Left lung (tissue), 10 donors: ENCODE measurements around the gene GJC2. TPM values are rescaled to one million over a fixed set of nuclear protein-coding genes. Genes with fewer than 3 reads are reported as not detected.

Experiments used
- ATAC-seq: fragments of 200-7000 bp; cut with Tn5 transposase; one replicate; pipeline ENCODE4 v1.9.1; 2020; ENCODE audit warnings: moderate library complexity
- DNase-seq, 4 donors: peaks; one replicate each; pipeline ENCODE4 v3.0.0-alpha.2; 2013 to 2020
- H3K27ac ChIP-seq, 2 donors: fragments of 200-600 bp; sonication (generic) in 1 of 2; one replicate each; pipeline versions ENCODE4 v1.5.0 to v1.8.0; 2020 to 2021
- H3K27me3 ChIP-seq, 2 donors: fragments of 200-600 bp; sonication (generic) in 1 of 2; one replicate each; pipeline versions ENCODE4 v1.5.0 to v1.8.0; 2020 to 2021
- H3K36me3 ChIP-seq, 2 donors: fragments of 200-600 bp; sonication (generic) in 1 of 2; one replicate each; pipeline versions ENCODE4 v1.5.0 to v1.8.0; 2020 to 2021
- H3K4me1 ChIP-seq, 2 donors: fragments of 200-600 bp; one replicate each; pipeline ENCODE4 v1.8.0; 2021
- H3K4me3 ChIP-seq, 2 donors: fragments of 200-600 bp; sonication (generic) in 1 of 2; one replicate each; pipeline versions ENCODE4 v1.5.0 to v1.8.0; 2020 to 2021; ENCODE audit warnings: mild to moderate bottlenecking in 1 of 2
- H3K9me3 ChIP-seq, 2 donors: fragments of 200-600 bp; sonication (generic) in 1 of 2; one replicate each; pipeline versions ENCODE4 v1.5.0 to v1.8.0; 2020 to 2021
- intact Hi-C, 2 donors: fragments of 100-400 bp; cut with DNase I; formaldehyde crosslinking; loops; one replicate each; pipeline versions ENCODE4 v1.11.2 to v1.14.2; 2022
- polyA plus RNA-seq, 6 donors: library from polyadenylated mRNA; unstranded; fragments of 120-200 nt; gene quantifications; one replicate each; pipeline ENCODE4 v1.2.1, GENCODE V29; 2013; ENCODE audit not compliant: insufficient read length in 6 of 6
- total RNA-seq, 2 donors: library from RNA; stranded (reverse); fragmentation: NEBNext Ultra II Directional; extraction: Animal tissue kit (Norgen Biotek cat#: 25700); gene quantifications; one replicate each; pipeline ENCODE4 v1.2.1, GENCODE V29; 2021
- TF ChIP-seq, protein P1 (sequence below), 2 donors: fragments of 200-600 bp; sonication (generic) in 1 of 2; IDR thresholded peaks; one replicate each; pipeline versions ENCODE4 v1.5.0 to v1.8.0; 2021; ENCODE audit warnings: antibody characterized with exemption in 2 of 2
- donor health status: DM: no; HTN: yes; CAD: no.
- donor health status: DM: no; HTN: no; CAD: no.

The GJC2 gene
- total and polyA plus RNA-seq, 8 donors = 2.3 to 4.9 (median 3.1) TPM

DNA sequence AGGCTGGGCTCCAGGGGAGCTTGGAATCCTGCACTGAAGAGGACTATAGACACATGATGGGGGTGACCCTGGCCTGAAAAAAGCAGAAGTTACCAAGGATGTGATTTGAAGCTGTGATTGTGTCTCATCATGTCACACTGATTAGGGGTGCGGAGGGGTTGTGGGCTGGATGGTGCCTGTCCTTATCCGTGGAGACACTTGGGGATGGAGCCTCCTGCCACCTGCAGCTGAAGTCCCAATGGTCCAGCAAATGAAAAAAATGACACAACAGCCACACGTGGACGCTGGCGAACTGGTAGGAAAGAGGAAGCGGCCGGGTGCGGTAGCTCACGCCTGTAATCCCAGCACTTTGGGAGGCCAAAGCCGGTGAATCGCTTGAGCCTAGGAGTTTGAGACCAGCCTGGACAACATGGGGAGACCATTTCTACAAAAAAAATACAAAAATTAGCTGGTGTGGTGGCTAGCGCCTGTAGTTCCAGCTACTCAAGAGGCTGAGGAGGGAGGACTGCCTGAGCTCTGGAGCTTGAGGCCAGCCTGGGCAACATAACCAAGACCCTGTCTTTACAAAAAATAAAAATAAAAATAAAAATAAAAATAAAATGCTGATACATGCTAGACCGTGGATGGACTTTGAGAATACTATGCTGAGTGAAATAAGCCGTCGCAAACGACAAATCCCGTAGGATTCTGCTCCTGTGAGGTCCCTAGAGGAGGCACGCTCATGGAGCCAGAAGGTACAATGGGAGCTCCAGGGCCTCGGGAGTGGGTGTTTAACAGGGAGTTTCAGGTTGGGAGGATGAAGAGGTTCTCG lies 15.0 kb downstream of the GJC2 start:
- peaks cover 17 to 34% of the 10 kb centered on the region in 2 donors for H3K4me1 ChIP-seq
- no peaks in the 10 kb centered on the region for H3K36me3 ChIP-seq
- TF ChIP-seq, protein P1, sequence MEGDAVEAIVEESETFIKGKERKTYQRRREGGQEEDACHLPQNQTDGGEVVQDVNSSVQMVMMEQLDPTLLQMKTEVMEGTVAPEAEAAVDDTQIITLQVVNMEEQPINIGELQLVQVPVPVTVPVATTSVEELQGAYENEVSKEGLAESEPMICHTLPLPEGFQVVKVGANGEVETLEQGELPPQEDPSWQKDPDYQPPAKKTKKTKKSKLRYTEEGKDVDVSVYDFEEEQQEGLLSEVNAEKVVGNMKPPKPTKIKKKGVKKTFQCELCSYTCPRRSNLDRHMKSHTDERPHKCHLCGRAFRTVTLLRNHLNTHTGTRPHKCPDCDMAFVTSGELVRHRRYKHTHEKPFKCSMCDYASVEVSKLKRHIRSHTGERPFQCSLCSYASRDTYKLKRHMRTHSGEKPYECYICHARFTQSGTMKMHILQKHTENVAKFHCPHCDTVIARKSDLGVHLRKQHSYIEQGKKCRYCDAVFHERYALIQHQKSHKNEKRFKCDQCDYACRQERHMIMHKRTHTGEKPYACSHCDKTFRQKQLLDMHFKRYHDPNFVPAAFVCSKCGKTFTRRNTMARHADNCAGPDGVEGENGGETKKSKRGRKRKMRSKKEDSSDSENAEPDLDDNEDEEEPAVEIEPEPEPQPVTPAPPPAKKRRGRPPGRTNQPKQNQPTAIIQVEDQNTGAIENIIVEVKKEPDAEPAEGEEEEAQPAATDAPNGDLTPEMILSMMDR (IDR thresholded peaks at IDR 0.05) = no peak
- ATAC-seq (peak; percentile 1), DNase-seq (peak in 1 of 4 donors; percentile 70)
- peaks cover 0 to 33% of the 10 kb centered on the region in 2 donors for H3K27me3 ChIP-seq
- intact Hi-C loops = no loop called here
- H3K9me3 ChIP-seq = no peaks in the 10 kb centered on the region
- peak overlapping the region; percentile 34 to 75 for H3K4me3 ChIP-seq
- H3K27ac ChIP-seq = peak overlapping the region; percentile 92 to 99

DNA sequence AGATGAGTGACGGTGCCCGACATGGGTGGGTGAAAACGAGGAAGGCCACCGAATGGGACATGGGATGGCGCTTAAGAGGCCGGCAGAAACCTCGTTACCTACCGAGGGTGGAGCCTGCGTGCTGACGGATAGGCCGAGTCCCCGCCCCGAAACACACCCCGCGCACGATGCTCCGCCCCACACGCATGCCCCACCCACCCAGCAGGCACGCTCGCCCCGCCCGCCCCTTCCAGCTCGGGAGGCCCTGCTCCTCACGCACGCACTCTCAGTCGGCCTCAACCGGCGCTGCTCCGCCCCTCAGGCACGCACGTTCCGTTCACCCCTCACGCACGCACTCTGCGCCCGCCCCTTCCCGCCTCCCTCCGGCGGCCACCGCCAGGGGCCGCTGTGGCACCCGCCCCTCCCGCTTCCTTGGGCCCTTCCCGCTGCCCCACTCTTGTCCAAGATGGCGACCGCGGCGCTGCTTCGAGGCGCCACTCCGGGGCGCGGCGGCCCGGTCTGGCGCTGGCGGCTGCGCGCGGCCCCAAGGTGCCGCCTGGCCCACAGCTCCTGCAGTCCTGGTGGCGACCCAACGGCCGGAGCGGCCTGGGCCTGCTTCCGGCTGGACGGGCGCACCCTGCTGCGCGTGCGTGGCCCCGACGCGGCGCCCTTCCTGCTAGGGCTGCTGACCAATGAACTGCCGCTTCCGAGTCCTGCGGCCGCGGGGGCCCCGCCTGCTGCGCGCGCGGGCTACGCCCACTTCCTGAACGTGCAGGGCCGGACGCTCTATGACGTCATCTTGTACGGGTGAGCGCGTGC lies 15.8 kb downstream of the GJC2 start, which contains the start of gene IBA57:
Gene IBA57, plus strand, starts transcription at position 433 of the 798 bp plus-strand sequence. Its CDS starts 13 bp downstream, at position 446.
- Histone ChIP-seq H3K27me3 (peaks cover 0 to 27% of the 10 kb centered on the region in 2 donors), H3K9me3 (no peaks in the 10 kb centered on the region), H3K27ac (peak within 1 kb of the TSS; percentile 92 to 99), H3K4me3 (peak within 1 kb of the TSS; percentile 75 to 77), H3K4me1 (peaks cover 17 to 34% of the 10 kb centered on the region in 2 donors), H3K36me3 (no peaks in the 10 kb centered on the region)
- intact Hi-C loops = no loop called here
- peak; percentile 89 for ATAC-seq
- peak; percentile 99 to 100 (median 99) for DNase-seq
- TF ChIP-seq, protein P1 (IDR thresholded peaks at IDR 0.05) = peak; percentile 88 to 94

DNA sequence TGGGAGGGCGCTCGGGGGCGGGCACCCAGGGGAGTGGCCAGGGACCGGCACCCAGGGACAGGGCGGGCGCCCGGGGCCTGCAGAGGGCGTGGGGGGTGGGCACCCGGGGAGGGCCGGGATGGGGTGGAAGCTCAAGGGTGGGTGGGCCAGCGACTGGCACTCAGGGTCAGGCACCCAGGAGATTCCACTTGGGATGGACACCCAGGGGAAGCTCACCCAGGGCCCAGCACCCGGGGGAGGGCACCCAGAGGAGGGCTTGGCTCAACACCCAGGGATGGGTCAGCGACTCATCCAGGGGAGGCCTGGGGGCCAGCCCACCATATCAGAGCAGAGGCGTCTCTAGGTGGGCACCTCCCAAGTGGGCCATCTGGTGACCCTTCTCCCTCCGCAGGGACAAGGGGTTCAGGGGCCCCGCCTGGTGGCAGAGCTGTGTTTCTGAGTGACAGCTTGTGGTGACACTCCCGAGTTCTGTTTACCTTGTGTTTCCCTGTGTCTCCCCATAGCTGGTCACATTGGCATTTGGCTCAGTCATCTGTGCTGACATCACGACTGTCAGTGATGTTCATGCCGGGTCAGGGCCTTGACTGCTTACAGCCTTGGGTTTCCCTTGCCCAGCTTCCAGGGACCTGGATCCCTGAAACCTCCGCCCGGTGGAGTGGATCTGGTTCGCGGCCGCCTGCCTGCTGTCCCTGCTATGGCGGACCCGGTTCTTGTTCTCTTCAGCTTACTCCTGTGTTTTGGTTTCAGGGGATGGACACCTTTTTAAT lies 16.6 kb downstream of the GJC2 start:
- intact Hi-C loops = no loop called here
- H3K27ac ChIP-seq = peak overlapping the region; percentile 92 to 99
- peak overlapping the region; percentile 75 to 77 for H3K4me3 ChIP-seq
- DNase-seq (peak; percentile 42 to 80 (median 76)), ATAC-seq (peak; percentile 24)
- H3K9me3 ChIP-seq = no peaks in the 10 kb centered on the region
- TF ChIP-seq, protein P1 (IDR thresholded peaks at IDR 0.05) = peak in 1 of 2 donors; percentile 11
- no peaks in the 10 kb centered on the region for H3K36me3 ChIP-seq
- H3K4me1 ChIP-seq = peaks cover 17 to 34% of the 10 kb centered on the region in 2 donors
- H3K27me3 ChIP-seq = peaks cover 0 to 23% of the 10 kb centered on the region in 2 donors

DNA sequence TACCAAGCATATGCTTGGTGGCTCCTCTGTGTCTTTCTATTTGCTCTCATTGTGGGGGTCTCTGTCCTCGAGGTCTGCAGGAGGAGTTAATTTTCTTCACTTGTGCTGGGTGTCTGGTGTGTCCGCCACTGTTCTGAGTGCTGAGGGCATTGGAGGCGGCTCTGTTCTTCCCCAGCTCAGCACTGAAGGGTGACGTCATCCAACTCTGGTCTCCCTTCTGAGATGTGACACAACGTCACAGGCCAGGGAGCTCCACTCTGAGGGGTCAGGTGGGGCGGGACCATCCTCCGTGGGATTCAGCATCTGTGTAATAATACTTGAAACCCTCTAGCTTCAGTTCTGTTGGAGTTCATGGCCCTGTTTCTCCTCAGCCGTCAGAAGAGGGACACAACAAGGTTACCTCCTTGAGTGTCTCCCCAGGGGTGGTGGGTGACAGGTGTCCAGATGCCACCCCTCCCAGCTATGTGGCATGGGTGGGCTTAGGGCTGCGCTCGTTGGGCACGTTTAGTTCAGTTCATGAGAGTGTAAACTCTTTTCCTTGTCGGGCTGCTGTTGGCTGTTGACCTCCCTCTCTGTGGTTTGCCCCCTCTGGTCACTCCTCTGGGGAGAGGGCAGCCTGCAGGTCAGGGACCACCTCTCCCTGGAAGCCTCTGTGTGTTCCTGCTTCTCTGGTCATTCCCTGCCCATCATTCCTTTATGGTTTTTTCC lies 19.0 kb downstream of the GJC2 start:
- H3K9me3 ChIP-seq = no peaks in the 10 kb centered on the region
- H3K27ac ChIP-seq = no peak overlapping the region
- H3K27me3 ChIP-seq = no peaks in the 10 kb centered on the region
- DNase-seq = no peak
- TF ChIP-seq, protein P1 (IDR thresholded peaks at IDR 0.05) = no peak
- H3K4me1 ChIP-seq = peaks cover 11 to 19% of the 10 kb centered on the region in 2 donors
- intact Hi-C loops = no loop called here
- no peak overlapping the region for H3K4me3 ChIP-seq
- H3K36me3 ChIP-seq = no peaks in the 10 kb centered on the region
- ATAC-seq = no peak
